Lung (tissue), 12 donors: ENCODE data around the gene FMN1. TPM values are rescaled to one million over a fixed set of nuclear protein-coding genes. Genes with fewer than 3 reads are reported as not detected.

ENCODE experiments used
- ATAC-seq: fragments of 200-7000 bp; cut with Tn5 transposase; one replicate; pipeline ENCODE4 v1.9.1; 2020; ENCODE audit warnings: moderate number of reproducible peaks; ENCODE audit not compliant: insufficient read depth, low FRiP score
- DNase-seq, 3 donors: peaks; one replicate each; pipeline ENCODE4 v3.0.0-alpha.2; 2013 to 2017
- H3K27ac ChIP-seq, 2 donors: one replicate each; pipeline ENCODE4 v1.5.1; 2013; ENCODE audit warnings: mild to moderate bottlenecking in 2 of 2, moderate library complexity in 2 of 2, control low read depth in 1 of 2, inconsistent platforms in 1 of 2, low read depth in 1 of 2, low read length in 1 of 2
- H3K27me3 ChIP-seq, 3 donors: one replicate each; pipeline ENCODE4 v1.5.1; 2013; ENCODE audit warnings: low read length in 2 of 3; ENCODE audit not compliant: control insufficient read depth in 3 of 3, insufficient read depth in 3 of 3
- H3K36me3 ChIP-seq, 4 donors: one replicate each; pipeline ENCODE4 v1.5.1; 2013; ENCODE audit warnings: low read length in 4 of 4, mild to moderate bottlenecking in 1 of 4, moderate library complexity in 1 of 4; ENCODE audit not compliant: control insufficient read depth in 4 of 4, insufficient read depth in 4 of 4
- H3K4me1 ChIP-seq, 5 donors: one replicate each; pipeline ENCODE4 v1.5.1; 2013; ENCODE audit warnings: low read length in 5 of 5, mild to moderate bottlenecking in 2 of 5, moderate library complexity in 1 of 5; ENCODE audit not compliant: control insufficient read depth in 5 of 5, insufficient read depth in 5 of 5
- H3K4me3 ChIP-seq: one replicate; pipeline ENCODE4 v1.5.1; 2013; ENCODE audit warnings: mild to moderate bottlenecking, control low read depth, moderate library complexity
- H3K9ac ChIP-seq, 2 donors: one replicate each; pipeline ENCODE4 v1.5.1; 2013; ENCODE audit warnings: low read length in 2 of 2, control low read depth in 1 of 2; ENCODE audit not compliant: insufficient read depth in 1 of 2
- H3K9me3 ChIP-seq, 4 donors: one replicate each; pipeline ENCODE4 v1.5.1; 2013; ENCODE audit warnings: low read length in 3 of 4, mild to moderate bottlenecking in 1 of 4, moderate library complexity in 1 of 4; ENCODE audit not compliant: control insufficient read depth in 4 of 4, insufficient read depth in 3 of 4
- CTCF ChIP-seq: IDR thresholded peaks from 2 replicates; pipeline ENCODE4 v1.5.1; 2012; ENCODE audit warnings: mild to moderate bottlenecking; ENCODE audit errors: control extremely low read depth, extremely low read depth
- WGBS, 2 donors: extraction: QIAGEN DNeasy Blood & Tissue Kit; methylation state at CpG; one replicate each; pipeline ENCODE4 v1.1.7; 2013; 5-methylcytosine and 5-hydroxymethylcytosine counted together
- polyA plus RNA-seq, 2 donors: library from polyadenylated mRNA; stranded (reverse); fragments of 200-250 nt; gene quantifications; one replicate each; pipeline ENCODE4 v1.2.1, GENCODE V29; 2013
- total RNA-seq, 2 donors: library from RNA; depleted of rRNA in 1 of 2; stranded (reverse); fragments of >200 nt in 1 of 2; gene quantifications; one replicate each; pipeline ENCODE4 v1.2.1, GENCODE V29; 2014 to 2021
- donor health status: control.
- donor health status: control.
- donor health status: Bipolar disorder and iron deficiency.
- donor health status: healthy.
- donor health status: DM: yes; HTN: yes; CAD: no.

The FMN1 gene
- total and polyA plus RNA-seq, 4 donors: 4.6 to 45.2 (median 15.7) TPM

- Histone ChIP-seq H3K9ac (no peak overlapping the region), H3K9me3 (no peaks in the 10 kb centered on the region), H3K27me3 (no peaks in the 10 kb centered on the region), H3K36me3 (no peaks in the 10 kb centered on the region), H3K4me3 (no peak overlapping the region), H3K4me1 (peaks cover 0 to 3% (median 0%) of the 10 kb centered on the region in 5 donors), H3K27ac (no peak overlapping the region)
- WGBS, 2 donors: 90 to 94% methylated on average over 5 of the region's 5 CpGs
- no peak for TF ChIP-seq CTCF
- no peak for ATAC-seq
- DNase-seq: no peak
These were observed 164.2 kb downstream of the FMN1 start for GRCh38 chr15:33030315-33030714.

- no peak for ATAC-seq
- TF ChIP-seq CTCF: no peak
- Histone ChIP-seq H3K27ac (no peak overlapping the region), H3K36me3 (no peaks in the 10 kb centered on the region), H3K9me3 (no peaks in the 10 kb centered on the region), H3K4me3 (no peak overlapping the region), H3K27me3 (no peaks in the 10 kb centered on the region), H3K9ac (no peak overlapping the region), H3K4me1 (peaks cover 0 to 3% (median 0%) of the 10 kb centered on the region in 5 donors)
- 48 to 75% methylated on average over 5 of the region's 5 CpGs for WGBS, 2 donors
- no peak for DNase-seq
These were observed 165.3 kb downstream of the FMN1 start for GRCh38 chr15:33029109-33029652.

- 79 to 86% methylated on average over 4 of the region's 4 CpGs for whole genome bisulfite sequencing, 2 donors
- DNase-seq: no peak
- Histone ChIP-seq H3K36me3 (no peaks in the 10 kb centered on the region), H3K27ac (no peak overlapping the region), H3K4me3 (no peak overlapping the region), H3K9me3 (no peaks in the 10 kb centered on the region), H3K4me1 (peaks cover 0 to 3% (median 0%) of the 10 kb centered on the region in 5 donors), H3K9ac (no peak overlapping the region), H3K27me3 (no peaks in the 10 kb centered on the region)
- no peak for ATAC-seq
- TF ChIP-seq CTCF: no peak
These were observed 166.0 kb downstream of the FMN1 start for GRCh38 chr15:33028495-33028894.
